Globus pallidus (tissue), 1 donor: ENCODE data around the gene ITGA11.
A peak's percentile ranks its signal among the peaks of the same experiment; 100 is the strongest.

Source experiments
- DNase-seq: peaks from one replicate; pipeline ENCODE4 v3.0.0-alpha.2; 2015; ENCODE audit warnings: low spot score

ITGA11 gene

GRCh38 chr15:68373028-68373427 is 58.9 kb downstream of the ITGA11 start:
- DNase-seq = no peak

GRCh38 chr15:68372291-68372811 is 59.6 kb downstream of the ITGA11 start:
- DNase-seq = no peak

- DNase-seq = no peak
These were observed 60.1 kb downstream of the ITGA11 start for GRCh38 chr15:68371851-68372250.

- DNase-seq = no peak
These were observed 60.8 kb downstream of the ITGA11 start for GRCh38 chr15:68371160-68371559.

GRCh38 chr15:68370768-68371151 is 61.2 kb downstream of the ITGA11 start:
- DNase-seq = no peak

- no peak for DNase-seq
These were observed 61.8 kb downstream of the ITGA11 start for GRCh38 chr15:68369931-68370767.

GRCh38 chr15:68368731-68369435 is 63.1 kb downstream of the ITGA11 start:
- no peak for DNase-seq

- no peak for DNase-seq
These were observed 64.0 kb downstream of the ITGA11 start for GRCh38 chr15:68367992-68368391.

- no peak for DNase-seq
These were observed 64.7 kb downstream of the ITGA11 start for GRCh38 chr15:68367226-68367625.

GRCh38 chr15:68366314-68366713 is 65.6 kb downstream of the ITGA11 start:
- DNase-seq = no peak

- DNase-seq = no peak
These were observed 66.2 kb downstream of the ITGA11 start for GRCh38 chr15:68365770-68366169.

- DNase-seq = no peak
These were observed 66.7 kb downstream of the ITGA11 start for GRCh38 chr15:68365140-68365745.

- no peak for DNase-seq
These were observed 67.3 kb downstream of the ITGA11 start for GRCh38 chr15:68364660-68365035.

GRCh38 chr15:68364028-68364659 is 67.8 kb downstream of the ITGA11 start:
- DNase-seq = peak; percentile 77

GRCh38 chr15:68363353-68363752 is 68.6 kb downstream of the ITGA11 start:
- DNase-seq = no peak

- no peak for DNase-seq
These were observed 69.3 kb downstream of the ITGA11 start for GRCh38 chr15:68362537-68363126.

- DNase-seq = no peak
These were observed 71.2 kb downstream of the ITGA11 start for GRCh38 chr15:68360721-68361120.

- DNase-seq = no peak
These were observed 75.2 kb downstream of the ITGA11 start for GRCh38 chr15:68356778-68357177.

GRCh38 chr15:68354923-68355322 is 77.0 kb downstream of the ITGA11 start:
- DNase-seq = no peak

- DNase-seq = no peak
These were observed 77.7 kb downstream of the ITGA11 start for GRCh38 chr15:68354268-68354667.

- no peak for DNase-seq
These were observed 78.4 kb downstream of the ITGA11 start for GRCh38 chr15:68353421-68354135.
